Smooth muscle cell (in vitro differentiated cells): ENCODE data around the gene CCNY. TPM values are rescaled to one million over a fixed set of nuclear protein-coding genes. Genes with fewer than 3 reads are reported as not detected.

Experiments used
- DNase-seq: peaks from one replicate; lab custom pipeline; 2025; ENCODE audit not compliant: unreplicated experiment; lab: John Stamatoyannopoulos, UW
- H2AFZ ChIP-seq: fragments of 200-600 bp; sonication (generic); 2 replicates; pipeline ENCODE4 v1.6.0; 2016; ENCODE audit warnings: antibody characterized with exemption, low read depth, mild to moderate bottlenecking
- H3F3A ChIP-seq: fragments of 200-600 bp; sonication (generic); 2 replicates; pipeline ENCODE4 v1.6.0; 2017; ENCODE audit warnings: antibody characterized with exemption, low read depth
- H3K27ac ChIP-seq: fragments of 200-600 bp; sonication (generic); 2 replicates; pipeline ENCODE4 v1.5.1; 2016; ENCODE audit warnings: low read depth, mild to moderate bottlenecking
- H3K27me3 ChIP-seq: fragments of 200-600 bp; sonication (generic); 2 replicates; pipeline ENCODE4 v1.6.1; 2016; ENCODE audit warnings: low read depth, mild to moderate bottlenecking
- H3K36me3 ChIP-seq: fragments of 200-600 bp; sonication (generic); 2 replicates; pipeline ENCODE4 v1.5.1; 2016; ENCODE audit warnings: low read depth
- H3K4me1 ChIP-seq: fragments of 200-600 bp; sonication (generic); 2 replicates; pipeline ENCODE4 v1.5.1; 2016; ENCODE audit warnings: low read depth
- H3K4me2 ChIP-seq: fragments of 200-600 bp; sonication (generic); 2 replicates; pipeline ENCODE4 v1.6.0; 2016; ENCODE audit warnings: mild to moderate bottlenecking
- H3K4me3 ChIP-seq: fragments of 200-600 bp; sonication (generic); 2 replicates; pipeline ENCODE4 v1.5.1; 2016; ENCODE audit warnings: mild to moderate bottlenecking
- H3K79me2 ChIP-seq: fragments of 200-600 bp; sonication (generic); 2 replicates; pipeline ENCODE4 v1.6.0; 2016; ENCODE audit warnings: low read depth, mild to moderate bottlenecking
- H3K9ac ChIP-seq: fragments of 200-600 bp; sonication (generic); 2 replicates; pipeline ENCODE4 v1.6.0; 2016; ENCODE audit warnings: low read depth
- H3K9me3 ChIP-seq: fragments of 200-600 bp; sonication (generic); replicated peaks from 2 replicates; pipeline ENCODE4 v1.5.1; 2016; ENCODE audit warnings: low read depth
- H4K20me1 ChIP-seq: fragments of 200-600 bp; sonication (generic); 2 replicates; pipeline ENCODE4 v1.6.0; 2016; ENCODE audit warnings: low read depth
- WGBS: methylation state at CpG from one replicate; pipeline ENCODE4 v1.1.7; 2016; ENCODE audit warnings: low lambda C conversion rate; 5-methylcytosine and 5-hydroxymethylcytosine counted together
- polyA plus RNA-seq: library from polyadenylated mRNA; unstranded; fragments of >200 nt; fragmentation: Nextera tagmentation; extraction: Ambion mirVana; gene quantifications from 2 replicates; pipeline ENCODE4 v1.2.1, GENCODE V29; 2016
- total RNA-seq: library from RNA; depleted of rRNA; stranded (reverse); fragments of >200 nt; gene quantifications from 2 replicates; pipeline ENCODE4 v1.2.3, GENCODE V29; 2014
- TF ChIP-seq, protein P1 (sequence below): fragments of 200-600 bp; sonication (generic); IDR thresholded peaks from 2 replicates; pipeline ENCODE4 v1.5.1; 2017; ENCODE audit warnings: borderline replicate concordance, mild to moderate bottlenecking, antibody characterized with exemption; ENCODE audit not compliant: insufficient read depth, poor library complexity, severe bottlenecking

The CCNY gene
- total and polyA plus RNA-seq, 2 experiments from 2014 or later = 46.9 to 57.5 TPM

DNA sequence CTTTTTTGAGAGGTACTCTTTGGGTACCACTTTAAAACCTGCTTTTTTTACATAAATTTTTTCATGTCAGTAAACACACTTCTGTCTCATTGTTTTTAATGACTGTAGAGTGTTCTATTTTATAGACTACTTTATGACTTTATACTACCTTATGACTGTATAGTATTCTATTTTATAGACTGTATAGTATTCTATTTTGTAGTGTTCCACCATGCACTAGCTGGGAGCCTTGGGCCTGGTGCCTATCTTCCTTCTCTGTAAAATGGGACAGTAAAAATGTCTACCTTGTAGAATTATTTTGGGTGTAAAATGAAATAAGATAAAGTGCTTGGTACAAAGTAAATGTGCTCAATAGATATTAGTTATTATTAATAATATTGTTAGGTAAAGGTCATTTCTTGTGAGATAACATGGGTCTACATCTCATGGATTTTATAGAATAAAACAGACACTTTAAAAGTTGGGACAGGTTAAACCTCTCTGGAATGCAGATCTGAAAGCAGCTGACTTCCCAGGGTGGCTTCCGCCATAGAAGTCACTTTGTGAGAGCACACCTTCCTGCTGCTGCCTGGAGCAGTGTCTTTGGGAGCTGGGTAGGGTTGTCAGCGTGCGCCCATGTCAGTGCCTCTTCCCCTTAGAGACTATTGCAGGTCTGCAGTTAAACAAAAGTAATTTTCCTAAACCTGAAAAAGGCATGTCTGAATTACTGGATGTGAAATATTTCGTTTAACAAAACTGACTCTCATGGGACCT is 31.0 kb downstream of the CCNY start:
- TF ChIP-seq, protein P1, sequence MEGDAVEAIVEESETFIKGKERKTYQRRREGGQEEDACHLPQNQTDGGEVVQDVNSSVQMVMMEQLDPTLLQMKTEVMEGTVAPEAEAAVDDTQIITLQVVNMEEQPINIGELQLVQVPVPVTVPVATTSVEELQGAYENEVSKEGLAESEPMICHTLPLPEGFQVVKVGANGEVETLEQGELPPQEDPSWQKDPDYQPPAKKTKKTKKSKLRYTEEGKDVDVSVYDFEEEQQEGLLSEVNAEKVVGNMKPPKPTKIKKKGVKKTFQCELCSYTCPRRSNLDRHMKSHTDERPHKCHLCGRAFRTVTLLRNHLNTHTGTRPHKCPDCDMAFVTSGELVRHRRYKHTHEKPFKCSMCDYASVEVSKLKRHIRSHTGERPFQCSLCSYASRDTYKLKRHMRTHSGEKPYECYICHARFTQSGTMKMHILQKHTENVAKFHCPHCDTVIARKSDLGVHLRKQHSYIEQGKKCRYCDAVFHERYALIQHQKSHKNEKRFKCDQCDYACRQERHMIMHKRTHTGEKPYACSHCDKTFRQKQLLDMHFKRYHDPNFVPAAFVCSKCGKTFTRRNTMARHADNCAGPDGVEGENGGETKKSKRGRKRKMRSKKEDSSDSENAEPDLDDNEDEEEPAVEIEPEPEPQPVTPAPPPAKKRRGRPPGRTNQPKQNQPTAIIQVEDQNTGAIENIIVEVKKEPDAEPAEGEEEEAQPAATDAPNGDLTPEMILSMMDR = no peak
- Histone ChIP-seq H3K79me2 (peaks cover 90% of the 10 kb centered on the region), H3K9ac (no peak overlapping the region)

DNA sequence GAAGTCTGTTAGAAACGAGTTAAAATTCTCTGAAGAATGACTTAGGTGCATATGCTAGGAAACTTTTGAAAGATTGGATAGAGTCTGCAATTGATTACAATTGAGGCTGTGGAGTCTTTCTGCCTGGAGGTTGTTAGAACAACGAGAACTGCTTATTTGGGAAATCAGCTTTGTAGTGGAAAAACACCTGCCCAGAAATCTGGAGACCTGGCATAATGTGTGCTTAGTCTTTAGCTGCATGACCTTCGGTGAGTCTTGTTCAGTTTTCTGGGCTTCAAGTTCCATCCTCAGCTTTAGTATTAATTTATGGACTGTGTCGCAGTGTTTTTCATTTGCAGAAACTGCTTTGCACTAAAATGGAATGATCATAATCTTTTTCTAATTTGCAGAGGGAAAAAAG is 31.7 kb downstream of the CCNY start:
- peaks cover 98% of the 10 kb centered on the region for H4K20me1 ChIP-seq
- DNase-seq = no peak
- no peak overlapping the region for H3K4me2 ChIP-seq
- no peak overlapping the region for H3K9ac ChIP-seq
- no peaks in the 10 kb centered on the region for H3K9me3 ChIP-seq
- H3F3A ChIP-seq = no peaks in the 10 kb centered on the region
- TF ChIP-seq, protein P1 = no peak
- H3K27me3 ChIP-seq = no peaks in the 10 kb centered on the region
- no peaks in the 10 kb centered on the region for H3K36me3 ChIP-seq
- no peak overlapping the region for H3K27ac ChIP-seq
- H3K4me1 ChIP-seq = no peaks in the 10 kb centered on the region
- 91% methylated on average over 4 of the region's 4 CpGs for WGBS
- H2AFZ ChIP-seq = no peak overlapping the region
- H3K4me3 ChIP-seq = no peak overlapping the region
- H3K79me2 ChIP-seq = peaks cover 90% of the 10 kb centered on the region

More for the DNA sequence above, 31.0 kb downstream of the CCNY start:
- Histone ChIP-seq H2AFZ (no peak overlapping the region), H3K9me3 (no peaks in the 10 kb centered on the region), H3F3A (no peaks in the 10 kb centered on the region), H4K20me1 (peaks cover 95% of the 10 kb centered on the region), H3K4me2 (no peak overlapping the region), H3K36me3 (no peaks in the 10 kb centered on the region), H3K27me3 (no peaks in the 10 kb centered on the region), H3K4me1 (no peaks in the 10 kb centered on the region), H3K4me3 (no peak overlapping the region), H3K27ac (no peak overlapping the region)
- 94% methylated on average over 4 of the region's 4 CpGs for whole genome bisulfite sequencing
- DNase-seq = no peak

DNA sequence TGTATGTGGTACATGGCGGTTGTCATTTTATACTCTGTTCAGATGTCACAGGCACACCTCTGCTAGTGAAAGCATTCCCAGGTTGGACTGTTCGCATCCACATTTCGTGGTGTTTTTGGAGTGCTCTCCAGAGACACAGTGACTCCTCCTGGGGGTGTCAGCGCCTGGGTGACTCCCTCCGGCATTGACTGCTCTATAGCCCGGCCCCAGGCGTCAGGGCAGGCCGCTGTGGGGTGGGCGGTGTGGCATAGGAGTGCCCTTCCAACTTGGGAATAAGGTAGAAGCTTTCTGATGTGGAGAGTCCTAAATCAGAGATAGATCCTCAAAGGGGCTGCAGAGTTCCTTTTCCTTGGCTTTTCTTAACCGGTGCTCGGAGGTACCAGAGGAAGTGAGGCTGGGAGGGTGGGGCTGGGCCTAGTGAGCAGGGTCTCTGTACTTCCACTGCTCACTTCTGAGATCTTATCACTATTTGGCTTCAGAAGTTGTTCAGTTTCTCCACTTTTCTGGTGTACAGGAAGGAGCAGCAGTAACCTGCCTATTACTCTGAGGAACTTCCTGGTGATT is 32.3 kb downstream of the CCNY start:
- Histone ChIP-seq H3F3A (no peaks in the 10 kb centered on the region), H3K27ac (no peak overlapping the region), H3K4me1 (no peaks in the 10 kb centered on the region), H3K27me3 (no peaks in the 10 kb centered on the region), H4K20me1 (peaks cover 100% of the 10 kb centered on the region), H2AFZ (no peak overlapping the region), H3K4me2 (peak overlapping the region; percentile 55), H3K4me3 (no peak overlapping the region), H3K9ac (no peak overlapping the region), H3K79me2 (peaks cover 90% of the 10 kb centered on the region), H3K9me3 (no peaks in the 10 kb centered on the region), H3K36me3 (no peaks in the 10 kb centered on the region)
- 92% methylated on average over 11 of the region's 11 CpGs for WGBS
- DNase-seq = no peak
- TF ChIP-seq, protein P1 = no peak
